Neuronal stem cell (in vitro differentiated cells): ENCODE measurements around the gene ABLIM2.

Source experiments
- DNase-seq: peaks from one replicate; pipeline ENCODE4 v3.0.0-alpha.2; 2013; ENCODE audit warnings: low spot score
- H2AFZ ChIP-seq: one replicate; pipeline ENCODE4 v1.6.1; 2013; ENCODE audit warnings: mild to moderate bottlenecking, low read length, inconsistent platforms
- H2AK5ac ChIP-seq: 2 replicates; pipeline ENCODE4 v1.6.1; 2013; ENCODE audit warnings: low read depth, mild to moderate bottlenecking, inconsistent platforms, low read length, moderate library complexity, mixed read lengths
- H2BK120ac ChIP-seq: 2 replicates; pipeline ENCODE4 v1.6.1; 2013; ENCODE audit warnings: low read depth, mild to moderate bottlenecking, inconsistent platforms, low read length, moderate library complexity, mixed read lengths
- H2BK12ac ChIP-seq: one replicate; pipeline ENCODE4 v1.6.1; 2013; ENCODE audit warnings: low read length, inconsistent platforms
- H2BK15ac ChIP-seq: 2 replicates; pipeline ENCODE4 v1.6.1; 2013; ENCODE audit warnings: mild to moderate bottlenecking, low read length, inconsistent platforms, mixed read lengths
- H2BK5ac ChIP-seq: one replicate; pipeline ENCODE4 v1.6.1; 2013; ENCODE audit warnings: inconsistent platforms, mild to moderate bottlenecking, low read length, moderate library complexity
- H3K14ac ChIP-seq: one replicate; pipeline ENCODE4 v1.6.1; 2013; ENCODE audit warnings: low read length, inconsistent platforms
- H3K18ac ChIP-seq: 2 replicates; pipeline ENCODE4 v1.6.1; 2013; ENCODE audit warnings: low read length, inconsistent platforms
- H3K23ac ChIP-seq: 2 replicates; pipeline ENCODE4 v1.6.1; 2013; ENCODE audit warnings: low read depth, mild to moderate bottlenecking, mixed read lengths, low read length, inconsistent platforms; ENCODE audit not compliant: poor library complexity
- H3K27ac ChIP-seq: replicated peaks from 3 replicates; pipeline ENCODE4 v1.5.1; 2013; ENCODE audit warnings: low read length, inconsistent platforms
- H3K27me3 ChIP-seq, 3 experiments: 2 replicates each; pipeline ENCODE4 v1.6.1; 2013; ENCODE audit warnings: low read length in 3 of 3, mild to moderate bottlenecking in 2 of 3, inconsistent platforms in 1 of 3, low read depth in 1 of 3, mixed read lengths in 1 of 3, moderate library complexity in 1 of 3; ENCODE audit not compliant: control insufficient read depth in 3 of 3, insufficient read depth in 3 of 3
- H3K36me3 ChIP-seq, 2 donors: replicated peaks in 1 of 2; 2 replicates each; pipeline ENCODE4 v1.6.1; 2013; ENCODE audit warnings: low read length in 2 of 2; ENCODE audit not compliant: control insufficient read depth in 2 of 2, insufficient read depth in 2 of 2
- H3K4ac ChIP-seq: 2 replicates; pipeline ENCODE4 v1.6.1; 2013; ENCODE audit warnings: inconsistent platforms, mild to moderate bottlenecking, low read length, moderate library complexity
- H3K4me1 ChIP-seq, 2 donors: 1 replicate in 1 of 2; 2 replicates in 1 of 2; pipeline ENCODE4 v1.6.1; 2013; ENCODE audit warnings: low read length in 2 of 2, low read depth in 1 of 2; ENCODE audit not compliant: control insufficient read depth in 2 of 2, insufficient read depth in 1 of 2
- H3K4me2 ChIP-seq: one replicate; pipeline ENCODE4 v1.6.1; 2013; ENCODE audit warnings: mild to moderate bottlenecking, low read length, inconsistent platforms; ENCODE audit not compliant: insufficient read depth, poor library complexity, severe bottlenecking
- H3K4me3 ChIP-seq, 2 donors: 2 replicates each; pipeline ENCODE4 v1.5.1; 2013; ENCODE audit warnings: low read length in 2 of 2, mild to moderate bottlenecking in 2 of 2, inconsistent platforms in 1 of 2, moderate library complexity in 1 of 2
- H3K79me1 ChIP-seq: one replicate; pipeline ENCODE4 v1.6.1; 2013; ENCODE audit warnings: low read depth, mild to moderate bottlenecking, inconsistent platforms, low read length, moderate library complexity
- H3K9ac ChIP-seq: one replicate; pipeline ENCODE4 v1.6.1; 2013; ENCODE audit warnings: mild to moderate bottlenecking, low read depth, low read length, inconsistent platforms; ENCODE audit not compliant: poor library complexity
- H3K9me3 ChIP-seq, 2 donors: replicated peaks in 1 of 2; 2 replicates each; pipeline versions ENCODE3 to v1.6.1; 2013; ENCODE audit warnings: low read length in 2 of 2, mild to moderate bottlenecking in 2 of 2, inconsistent platforms in 1 of 2, low read depth in 1 of 2, mixed read lengths in 1 of 2, moderate library complexity in 1 of 2; ENCODE audit not compliant: control insufficient read depth in 2 of 2, insufficient read depth in 1 of 2
- H4K8ac ChIP-seq: one replicate; pipeline ENCODE4 v1.6.1; 2013; ENCODE audit warnings: low read depth, mild to moderate bottlenecking, inconsistent platforms, low read length, moderate library complexity
- H4K91ac ChIP-seq: one replicate; pipeline ENCODE4 v1.6.1; 2013; ENCODE audit warnings: low read length, low read depth, mild to moderate bottlenecking, inconsistent platforms; ENCODE audit not compliant: poor library complexity
- WGBS, 2 donors: extraction: QIAGEN DNeasy Blood & Tissue Kit; methylation state at CpG; one replicate each; pipeline ENCODE4 v1.1.7; 2013; ENCODE audit warnings: missing lambda C conversion rate in 2 of 2, mixed read lengths in 1 of 2; ENCODE audit not compliant: insufficient read length in 2 of 2, insufficient replicate concordance in 1 of 2; ENCODE audit errors: extremely low coverage in 2 of 2; 5-methylcytosine and 5-hydroxymethylcytosine counted together

The ABLIM2 gene

GRCh38 chr4:8132947-8133705, 25.5 kb downstream of the ABLIM2 start:
- H3K14ac ChIP-seq: no peak overlapping the region
- H3K18ac ChIP-seq: no peak overlapping the region
- H3K23ac ChIP-seq: no peak overlapping the region
- H3K9me3 ChIP-seq: peaks cover 0 to 2% of the 10 kb centered on the region in 2 donors
- H3K9ac ChIP-seq: no peak overlapping the region
- peaks cover 0 to 36% (median 0%) of the 10 kb centered on the region in 3 experiments for H3K27me3 ChIP-seq
- peak overlapping the region; percentile 36 for H2AK5ac ChIP-seq
- no CpG with 5 or more reads among the region's 27 CpGs for WGBS, 2 donors
- no peak overlapping the region for H4K91ac ChIP-seq
- H3K36me3 ChIP-seq: no peaks in the 10 kb centered on the region
- no peak overlapping the region for H4K8ac ChIP-seq
- no peak overlapping the region for H3K4me2 ChIP-seq
- no peak overlapping the region for H2AFZ ChIP-seq
- H2BK15ac ChIP-seq: no peak overlapping the region
- no peak overlapping the region for H3K4ac ChIP-seq
- H3K4me1 ChIP-seq: peaks cover 4 to 11% of the 10 kb centered on the region in 2 donors
- no peak overlapping the region for H2BK12ac ChIP-seq
- DNase-seq: no peak
- H3K4me3 ChIP-seq: no peak overlapping the region
- H2BK120ac ChIP-seq: no peak overlapping the region
- H2BK5ac ChIP-seq: no peak overlapping the region
- no peaks in the 10 kb centered on the region for H3K79me1 ChIP-seq
- H3K27ac ChIP-seq: no peak overlapping the region

- H2BK5ac ChIP-seq: no peak overlapping the region
- H3K79me1 ChIP-seq: no peaks in the 10 kb centered on the region
- no peaks in the 10 kb centered on the region for H3K36me3 ChIP-seq
- peaks cover 8 to 11% of the 10 kb centered on the region in 2 donors for H3K4me1 ChIP-seq
- no peak overlapping the region for H4K91ac ChIP-seq
- peak overlapping the region; percentile 22 for H2AK5ac ChIP-seq
- H3K4me2 ChIP-seq: no peak overlapping the region
- H2AFZ ChIP-seq: no peak overlapping the region
- no CpG with 5 or more reads among the region's 10 CpGs for WGBS, 2 donors
- no peak overlapping the region for H3K4ac ChIP-seq
- H3K9ac ChIP-seq: no peak overlapping the region
- H2BK15ac ChIP-seq: no peak overlapping the region
- H2BK120ac ChIP-seq: no peak overlapping the region
- no peak overlapping the region for H4K8ac ChIP-seq
- H3K14ac ChIP-seq: no peak overlapping the region
- no peak for DNase-seq
- H3K27ac ChIP-seq: no peak overlapping the region
- H3K23ac ChIP-seq: no peak overlapping the region
- no peak overlapping the region for H3K4me3 ChIP-seq
- peaks cover 0 to 2% of the 10 kb centered on the region in 2 donors for H3K9me3 ChIP-seq
- peak overlapping the region; percentile 34 for H3K18ac ChIP-seq
- no peak overlapping the region for H2BK12ac ChIP-seq
- peaks cover 0 to 36% (median 0%) of the 10 kb centered on the region in 3 experiments for H3K27me3 ChIP-seq
These were observed 26.2 kb downstream of the ABLIM2 start for GRCh38 chr4:8132400-8132799.

GRCh38 chr4:8131826-8132225, 26.8 kb downstream of the ABLIM2 start:
- no peak overlapping the region for H3K18ac ChIP-seq
- WGBS, 2 donors: no CpG with 5 or more reads among the region's 18 CpGs
- no peak overlapping the region for H4K8ac ChIP-seq
- H2BK5ac ChIP-seq: no peak overlapping the region
- H3K4ac ChIP-seq: no peak overlapping the region
- no peak overlapping the region for H2AFZ ChIP-seq
- no peak overlapping the region for H2BK12ac ChIP-seq
- peaks cover 0 to 2% of the 10 kb centered on the region in 2 donors for H3K9me3 ChIP-seq
- H4K91ac ChIP-seq: no peak overlapping the region
- peak overlapping the region; percentile 40 for H3K23ac ChIP-seq
- no peak overlapping the region for H3K4me2 ChIP-seq
- H3K9ac ChIP-seq: no peak overlapping the region
- no peak for DNase-seq
- H3K14ac ChIP-seq: peak overlapping the region; percentile 66
- no peak overlapping the region for H3K4me3 ChIP-seq
- no peak overlapping the region for H3K27ac ChIP-seq
- no peak overlapping the region for H2BK120ac ChIP-seq
- H2BK15ac ChIP-seq: no peak overlapping the region
- peaks cover 0 to 40% (median 0%) of the 10 kb centered on the region in 3 experiments for H3K27me3 ChIP-seq
- H3K36me3 ChIP-seq: no peaks in the 10 kb centered on the region
- no peaks in the 10 kb centered on the region for H3K79me1 ChIP-seq
- H3K4me1 ChIP-seq: peaks cover 8 to 11% of the 10 kb centered on the region in 2 donors
- peak overlapping the region; percentile 32 for H2AK5ac ChIP-seq

- Histone ChIP-seq H2BK120ac (no peak overlapping the region), H3K23ac (no peak overlapping the region), H2AK5ac (no peak overlapping the region), H2AFZ (no peak overlapping the region), H3K18ac (no peak overlapping the region), H3K27me3 (peaks cover 0 to 40% (median 0%) of the 10 kb centered on the region in 3 experiments), H3K9ac (no peak overlapping the region), H2BK12ac (no peak overlapping the region), H3K14ac (no peak overlapping the region), H3K4me2 (no peak overlapping the region), H4K91ac (no peak overlapping the region), H4K8ac (no peak overlapping the region), H3K4me1 (peaks cover 8 to 11% of the 10 kb centered on the region in 2 donors), H3K36me3 (no peaks in the 10 kb centered on the region), H3K79me1 (no peaks in the 10 kb centered on the region), H3K4me3 (no peak overlapping the region), H2BK5ac (no peak overlapping the region), H2BK15ac (no peak overlapping the region), H3K27ac (no peak overlapping the region), H3K9me3 (peaks cover 0 to 2% of the 10 kb centered on the region in 2 donors), H3K4ac (no peak overlapping the region)
- no peak for DNase-seq
- WGBS, 2 donors: no CpG with 5 or more reads among the region's 8 CpGs
These were observed 27.4 kb downstream of the ABLIM2 start for GRCh38 chr4:8131210-8131609.
